H1 (cell line): ENCODE measurements around the gene BMPR1A. TPM values are rescaled to one million over a fixed set of nuclear protein-coding genes. Genes with fewer than 3 reads are reported as not detected.

Experiments
- CTCF ChIA-PET: fragments of 300-600 bp; sonication (Branson Sonifier 250); formaldehyde crosslinking; loops from one replicate; lab custom pipeline; 2021; ENCODE audit not compliant: partially characterized antibody; lab: Charles Lee
- POLR2A ChIA-PET: fragments of 300-600 bp; sonication (Branson Sonifier 250); formaldehyde crosslinking; loops from one replicate; lab custom pipeline; 2021; ENCODE audit warnings: inconsistent platforms; ENCODE audit not compliant: partially characterized antibody; lab: Charles Lee
- DNase-seq, 2 experiments: peaks; one replicate each; pipeline versions ENCODE4 v3.0.0 to v3.0.0-alpha.2; 2010 to 2022; ENCODE audit warnings: low spot score in 2 of 2, low read depth in 1 of 2, mixed read lengths in 1 of 2
- FAIRE-seq: peaks from 2 replicates; lab custom pipeline; 2011; peaks lifted over from hg19 to GRCh38; lab: Jason Lieb, UNC
- H2AFZ ChIP-seq: 2 replicates; pipeline ENCODE4 v1.8.1; 2012; ENCODE audit warnings: low read length, inconsistent platforms
- H2AK5ac ChIP-seq: 2 replicates; pipeline ENCODE4 v1.6.1; 2013; ENCODE audit warnings: low read depth, low read length
- H2BK120ac ChIP-seq: replicated peaks from 2 replicates; pipeline ENCODE3; 2013; ENCODE audit warnings: low read depth, low read length, inconsistent platforms
- H2BK12ac ChIP-seq: 2 replicates; pipeline ENCODE4 v1.6.1; 2013; ENCODE audit warnings: low read depth, low read length
- H2BK15ac ChIP-seq: 2 replicates; pipeline ENCODE4 v1.6.1; 2013; ENCODE audit warnings: low read length
- H2BK20ac ChIP-seq: 2 replicates; pipeline ENCODE4 v1.6.1; 2013; ENCODE audit warnings: low read length
- H2BK5ac ChIP-seq: 2 replicates; pipeline ENCODE4 v1.6.1; 2013; ENCODE audit warnings: low read depth, low read length
- H3K14ac ChIP-seq: 2 replicates; pipeline ENCODE4 v1.6.1; 2013; ENCODE audit warnings: inconsistent platforms; ENCODE audit not compliant: insufficient read length
- H3K18ac ChIP-seq: 2 replicates; pipeline ENCODE4 v1.6.1; 2013; ENCODE audit warnings: low read length; ENCODE audit errors: extremely low read depth
- H3K23ac ChIP-seq: 2 replicates; pipeline ENCODE4 v1.6.1; 2013; ENCODE audit warnings: inconsistent platforms; ENCODE audit not compliant: insufficient read length
- H3K23me2 ChIP-seq: 2 replicates; pipeline ENCODE4 v1.6.1; 2013; ENCODE audit warnings: low read depth, low read length
- H3K27ac ChIP-seq: 2 replicates; pipeline ENCODE4 v1.6.1; 2011; ENCODE audit warnings: low read depth, low read length, inconsistent platforms
- H3K27me3 ChIP-seq, 4 experiments: replicated peaks in 1 of 4; 1 replicate in 1 of 4; 2 replicates in 3 of 4; pipeline versions ENCODE4 v1.6.1 to v1.8.1; 2011 to 2013; ENCODE audit warnings: low read length in 3 of 4, mild to moderate bottlenecking in 3 of 4, inconsistent platforms in 2 of 4, mixed read lengths in 2 of 4, moderate library complexity in 1 of 4; ENCODE audit not compliant: control insufficient read depth in 3 of 4, insufficient read depth in 3 of 4; ENCODE audit errors: extremely low read depth in 1 of 4
- H3K36me3 ChIP-seq, 4 experiments: 2 replicates each; pipeline versions ENCODE4 v1.6.1 to v1.8.1; 2011 to 2013; ENCODE audit warnings: mild to moderate bottlenecking in 4 of 4, low read length in 3 of 4, moderate library complexity in 2 of 4, control low read depth in 1 of 4, inconsistent platforms in 1 of 4; ENCODE audit not compliant: insufficient read depth in 4 of 4, control insufficient read depth in 2 of 4
- H3K4ac ChIP-seq: replicated peaks from 2 replicates; pipeline ENCODE3; 2013; ENCODE audit warnings: low read length, low read depth, mixed read lengths, inconsistent platforms; ENCODE audit not compliant: insufficient read length
- H3K4me1 ChIP-seq, 4 experiments: replicated peaks in 1 of 4; 1 replicate in 1 of 4; 2 replicates in 3 of 4; pipeline versions ENCODE4 v1.6.1 to v1.8.1; 2011 to 2013; ENCODE audit warnings: low read length in 3 of 4, inconsistent platforms in 2 of 4, mixed read lengths in 1 of 4; ENCODE audit not compliant: insufficient read depth in 4 of 4, control insufficient read depth in 3 of 4
- H3K4me2 ChIP-seq, 2 experiments: 2 replicates each; pipeline versions ENCODE4 v1.6.1 to v1.8.1; 2011 to 2013; ENCODE audit warnings: low read depth in 2 of 2, low read length in 2 of 2, control low read depth in 1 of 2, inconsistent platforms in 1 of 2, mild to moderate bottlenecking in 1 of 2; ENCODE audit not compliant: insufficient read depth in 1 of 2
- H3K4me3 ChIP-seq, 4 experiments: fragments of 200-600, 300-600 bp in 1 of 4; sonication (generic), shearing (Covaris generic), sonication (Bioruptor Twin) in 1 of 4; 2 replicates each; pipeline versions ENCODE4 v1.5.1 to v1.8.1; 2011 to 2016; ENCODE audit warnings: low read length in 4 of 4, low read depth in 3 of 4, control low read depth in 2 of 4, inconsistent platforms in 2 of 4, mild to moderate bottlenecking in 2 of 4, mixed read lengths in 1 of 4, moderate library complexity in 1 of 4; ENCODE audit not compliant: insufficient read depth in 2 of 4; ENCODE audit errors: extremely low read depth in 1 of 4
- H3K56ac ChIP-seq: replicated peaks from 2 replicates; pipeline ENCODE3; 2013; ENCODE audit warnings: low read depth, mild to moderate bottlenecking, mixed read lengths, low read length, inconsistent platforms; ENCODE audit not compliant: insufficient read length
- H3K79me1 ChIP-seq: 2 replicates; pipeline ENCODE4 v1.6.1; 2013; ENCODE audit warnings: low read depth, low read length, control low read depth
- H3K79me2 ChIP-seq, 2 experiments: 2 replicates each; pipeline versions ENCODE4 v1.6.1 to v1.8.1; 2012 to 2013; ENCODE audit warnings: low read length in 2 of 2, mild to moderate bottlenecking in 2 of 2, inconsistent platforms in 1 of 2; ENCODE audit not compliant: insufficient read depth in 2 of 2, control insufficient read depth in 1 of 2
- H3K9ac ChIP-seq, 4 experiments: replicated peaks in 1 of 4; 1 replicate in 1 of 4; 2 replicates in 3 of 4; pipeline versions ENCODE4 v1.6.1 to v1.8.1; 2011 to 2013; ENCODE audit warnings: low read depth in 3 of 4, low read length in 3 of 4, control low read depth in 2 of 4, mild to moderate bottlenecking in 2 of 4, moderate library complexity in 2 of 4, inconsistent platforms in 1 of 4; ENCODE audit errors: extremely low read depth in 1 of 4
- H3K9me3 ChIP-seq, 2 experiments: 2 replicates each; pipeline versions ENCODE4 v1.6.1 to v1.8.1; 2012 to 2013; ENCODE audit warnings: mild to moderate bottlenecking in 2 of 2, moderate library complexity in 2 of 2, control low read depth in 1 of 2, inconsistent platforms in 1 of 2, low read depth in 1 of 2, low read length in 1 of 2, mixed read lengths in 1 of 2; ENCODE audit not compliant: insufficient read depth in 2 of 2
- H4K20me1 ChIP-seq, 2 experiments: replicated peaks in 1 of 2; 2 replicates each; pipeline versions ENCODE3 to v1.8.1; 2011 to 2013; ENCODE audit warnings: inconsistent platforms in 2 of 2, low read length in 2 of 2, mild to moderate bottlenecking in 1 of 2; ENCODE audit not compliant: insufficient read depth in 2 of 2, control insufficient read depth in 1 of 2
- H4K5ac ChIP-seq: 2 replicates; pipeline ENCODE4 v1.6.1; 2013; ENCODE audit warnings: low read length, low read depth, mixed read lengths, inconsistent platforms; ENCODE audit not compliant: insufficient read length
- H4K8ac ChIP-seq: 2 replicates; pipeline ENCODE4 v1.8.0; 2013; ENCODE audit warnings: mild to moderate bottlenecking, moderate library complexity, low read length, inconsistent platforms; ENCODE audit not compliant: insufficient read depth; ENCODE audit errors: extremely low read depth
- H4K91ac ChIP-seq: replicated peaks from 2 replicates; pipeline ENCODE3; 2013; ENCODE audit warnings: low read length, mixed read lengths, inconsistent platforms; ENCODE audit not compliant: insufficient read length
- CBX5 ChIP-seq: fragments of 300-800, 300-1000 bp; sonication (generic); IDR thresholded peaks from 2 replicates; pipeline ENCODE4 v1.7.1; 2016; ENCODE audit warnings: antibody characterized with exemption, low read length, low read depth
- CBX8 ChIP-seq: fragments of 300-800, 300-1000 bp; sonication (generic); IDR thresholded peaks from 2 replicates; pipeline ENCODE4 v1.7.1; 2016; ENCODE audit warnings: low read depth, low read length, borderline replicate concordance
- CREB1 ChIP-seq: IDR thresholded peaks from 2 replicates; pipeline ENCODE4 v1.6.1; 2012; ENCODE audit warnings: inconsistent platforms
- EGR1 ChIP-seq: IDR thresholded peaks from 2 replicates; pipeline ENCODE4 v1.6.1; 2011; ENCODE audit warnings: low read depth, low read length, borderline replicate concordance
- EZH2 ChIP-seq: fragments of 200-600 bp; sonication (generic); IDR thresholded peaks from 2 replicates; pipeline ENCODE4 v1.7.1; 2012; ENCODE audit warnings: low read depth, mild to moderate bottlenecking, moderate library complexity, low read length, inconsistent platforms; ENCODE audit not compliant: severe bottlenecking
- HDAC6 ChIP-seq: IDR thresholded peaks from one replicate; pipeline ENCODE4 v1.7.1; 2012; ENCODE audit warnings: low read depth, mild to moderate bottlenecking, inconsistent platforms, low read length, moderate library complexity
- JUN ChIP-seq: IDR thresholded peaks from 2 replicates; pipeline ENCODE4 v1.6.1; 2011; ENCODE audit warnings: low read depth, mild to moderate bottlenecking, improper control_type of control experiment, low read length
- KDM1A ChIP-seq: fragments of 200-600, 300-600 bp; sonication (generic); IDR thresholded peaks from 2 replicates; pipeline ENCODE4 v1.7.1; 2016; ENCODE audit warnings: mild to moderate bottlenecking, low read length, borderline replicate concordance
- KDM4A ChIP-seq: IDR thresholded peaks from one replicate; pipeline ENCODE4 v1.7.1; 2012; ENCODE audit warnings: low read depth, mild to moderate bottlenecking, moderate library complexity, low read length, inconsistent platforms; ENCODE audit not compliant: severe bottlenecking
- MAFK ChIP-seq: IDR thresholded peaks from 2 replicates; pipeline ENCODE4 v1.6.1; 2012; ENCODE audit warnings: low read depth, mild to moderate bottlenecking, improper control_type of control experiment, low read length
- PHF8 ChIP-seq: fragments of 200-600 bp; sonication (generic); conservative IDR thresholded peaks from 2 replicates; pipeline ENCODE4 v1.7.1; 2012; ENCODE audit warnings: low read depth, mild to moderate bottlenecking, inconsistent platforms, low read length, moderate library complexity
- RNF2 ChIP-seq: fragments of 200-900, 300-1000 bp; sonication (generic); IDR thresholded peaks from 2 replicates; pipeline ENCODE4 v1.7.1; 2016; ENCODE audit warnings: borderline replicate concordance, low read depth, mild to moderate bottlenecking, antibody characterized with exemption, low read length; ENCODE audit not compliant: poor library complexity, severe bottlenecking; ENCODE audit errors: missing control alignments
- WGBS, 2 experiments: shearing (Covaris generic) in 1 of 2; methylation state at CpG; one replicate each; pipeline versions ENCODE4 v1.1.6 to v1.1.7; 2013 to 2015; ENCODE audit warnings: low lambda C conversion rate in 2 of 2, mixed read lengths in 2 of 2, inconsistent platforms in 1 of 2, low coverage in 1 of 2, missing lambda C conversion rate in 1 of 2; ENCODE audit not compliant: insufficient replicate concordance in 2 of 2, insufficient coverage in 1 of 2, insufficient read length in 1 of 2; ENCODE audit errors: extremely low coverage in 1 of 2, missing lambda C conversion rate in 1 of 2; 5-methylcytosine and 5-hydroxymethylcytosine counted together
- polyA plus RNA-seq, 7 experiments: library from polyadenylated mRNA; depleted of rRNA in 3 of 7; stranded (reverse) in 5 of 7; unstranded in 2 of 7; fragments of >200 nt in 5 of 7; fragments of 200-250 nt in 2 of 7; gene quantifications; 1 replicate in 5 of 7; 2 replicates in 1 of 7; 4 replicates in 1 of 7; pipeline versions ENCODE4 v1.2.1 to v1.2.3, GENCODE V29; 2011 to 2013; ENCODE audit warnings: missing spikeins in 2 of 7, mixed read lengths in 2 of 7
- total RNA-seq: library from RNA; stranded (reverse); fragmentation: NEBNext Ultra II Directional; extraction: Animal tissue kit (Norgen Biotek cat#: 25700); gene quantifications from 2 replicates; pipeline ENCODE4 v1.2.1, GENCODE V29; 2021

The BMPR1A gene
- total and polyA plus RNA-seq, 2 of the 8 experiments (the other 6 are each of a cell fraction or from before 2014, with no cell fraction given), result 34.4 to 129 TPM

GRCh38 chr10:86849181-86849894 is 92.9 kb downstream of the BMPR1A start:
- CTCF ChIA-PET, result no interaction called here
- H2BK20ac ChIP-seq, result no peak overlapping the region
- no peak overlapping the region for H2BK5ac ChIP-seq
- H3K9ac ChIP-seq, result no peak overlapping the region
- no peak overlapping the region for H3K23ac ChIP-seq
- no peak overlapping the region for H3K4ac ChIP-seq
- no peak overlapping the region for H2BK15ac ChIP-seq
- no peak overlapping the region for H3K4me2 ChIP-seq
- no peak overlapping the region for H4K8ac ChIP-seq
- H2AK5ac ChIP-seq, result no peak overlapping the region
- 89% methylated on average over 4 of the region's 4 CpGs; no CpG with 5 or more reads in 1 of the 2 experiments for WGBS, 2 experiments
- peak overlapping the region; percentile 38 for H4K91ac ChIP-seq
- FAIRE-seq, result no peak
- H3K27me3 ChIP-seq, result no peaks in the 10 kb centered on the region
- no peak overlapping the region for H3K4me3 ChIP-seq
- H3K4me1 ChIP-seq, result peaks cover 0 to 6% (median 2%) of the 10 kb centered on the region in 4 experiments; a peak in 3 of 7 replicates
- H2BK120ac ChIP-seq, result no peak overlapping the region
- peaks cover 0 to 10% (median 2%) of the 10 kb centered on the region in 4 experiments; a peak in 4 of 8 replicates for H3K36me3 ChIP-seq
- no peaks in the 10 kb centered on the region for H4K20me1 ChIP-seq
- H3K79me1 ChIP-seq, result peaks cover 10% of the 10 kb centered on the region; the same call in 1 of the 2 replicates
- H3K23me2 ChIP-seq, result no peaks in the 10 kb centered on the region; the same call in 1 of the 2 replicates
- DNase-seq, result no peak
- H3K9me3 ChIP-seq, result no peaks in the 10 kb centered on the region
- peaks cover 4 to 37% of the 10 kb centered on the region in 2 experiments for H3K79me2 ChIP-seq
- H4K5ac ChIP-seq, result no peak overlapping the region
- H2AFZ ChIP-seq, result no peak overlapping the region
- no peak overlapping the region for H3K27ac ChIP-seq
- H3K56ac ChIP-seq, result no peak overlapping the region
- H3K14ac ChIP-seq, result no peak overlapping the region
- no peak overlapping the region for H2BK12ac ChIP-seq
- POLR2A ChIA-PET, result interaction anchor here (0.6 to 1.0 kb wide), 2 partner anchors 20 to 33 kb away, joined by 3 read pairs; no protein-coding TSS in a partner anchor
- H3K18ac ChIP-seq, result no peak overlapping the region
- TF ChIP-seq KDM1A, result no peak
- TF ChIP-seq KDM4A, result no peak
- no peak for TF ChIP-seq RNF2
- TF ChIP-seq CBX8, result no peak
- TF ChIP-seq MAFK, result no peak
- TF ChIP-seq HDAC6, result no peak
- no peak for TF ChIP-seq PHF8
- TF ChIP-seq EZH2, result no peak
- TF ChIP-seq JUN, result no peak
- no peak for TF ChIP-seq CBX5
- no peak for TF ChIP-seq EGR1
- TF ChIP-seq CREB1, result no peak
